GM12878 (cell line): Measurements from ENCODE around the gene TCF12. TPM values are rescaled to one million over a fixed set of nuclear protein-coding genes. Genes with fewer than 3 reads are reported as not detected.
"Not testable (repeated sequence)": the region's sequence is repeated elsewhere in the genome, so short reads cannot be mapped to it uniquely, and the experiment has no call there.

ENCODE experiments used
- ATAC-seq: fragments of 200-7000 bp; cut with Tn5 transposase; 3 replicates; pipeline ENCODE4 v1.9.1; 2020; ENCODE audit warnings: mild to moderate bottlenecking, moderate library complexity
- BruUV-seq: library from RNA; stranded (reverse); fragments of 400-500 nt; replicated peaks from 2 replicates; lab custom pipeline; 2021; lab: Mats Ljungman, UMichigan
- CTCF ChIA-PET: fragments of 300-600 bp; sonication (Branson Sonifier 250); formaldehyde crosslinking; extraction: SDS; loops from one replicate; lab custom pipeline; 2021; ENCODE audit warnings: inconsistent platforms; lab: Yijun Ruan, JAX
- POLR2A ChIA-PET: fragments of 350-600 bp; formaldehyde crosslinking; extraction: SDS; loops from one replicate; lab custom pipeline; 2021; ENCODE audit warnings: inconsistent platforms; lab: Charles Lee
- RAD21 ChIA-PET: fragments of 300-600 bp; sonication (Branson Sonifier 250); formaldehyde crosslinking; loops from one replicate; lab custom pipeline; 2023; ENCODE audit warnings: antibody characterized with exemption; ENCODE audit not compliant: unreplicated experiment; lab: Charles Lee
- SMC1A ChIA-PET: fragments of 300-600 bp; sonication (Branson Sonifier 250); formaldehyde crosslinking; loops from one replicate; lab custom pipeline; 2023; ENCODE audit not compliant: unreplicated experiment, uncharacterized antibody; lab: Charles Lee
- DNase-seq: peaks from one replicate; pipeline ENCODE4 v3.0.0-alpha.2; 2011; ENCODE audit warnings: low read depth, low spot score
- FAIRE-seq: peaks from 3 replicates; lab custom pipeline; 2011; peaks lifted over from hg19 to GRCh38; lab: Jason Lieb, UNC
- H2AFZ ChIP-seq: 2 replicates; pipeline ENCODE4 v1.6.0; 2011; ENCODE audit warnings: low read depth, low read length, control low read depth; ENCODE audit not compliant: control insufficient read depth
- H3K27ac ChIP-seq: 2 replicates; pipeline ENCODE4 v1.5.1; 2011; ENCODE audit warnings: control low read depth; ENCODE audit not compliant: control insufficient read depth, insufficient read depth
- H3K27me3 ChIP-seq, 2 experiments: replicated peaks in 1 of 2; 2 replicates each; pipeline versions ENCODE4 v1.6.0 to v1.6.1; 2011; ENCODE audit warnings: low read length in 1 of 2; ENCODE audit not compliant: control insufficient read depth in 2 of 2, insufficient read depth in 2 of 2
- H3K36me3 ChIP-seq, 2 experiments: 2 replicates each; pipeline ENCODE4 v1.5.1; 2011; ENCODE audit warnings: low read length in 1 of 2; ENCODE audit not compliant: control insufficient read depth in 2 of 2, insufficient read depth in 2 of 2
- H3K4me1 ChIP-seq: 2 replicates; pipeline ENCODE4 v1.6.1; 2011; ENCODE audit warnings: mild to moderate bottlenecking, low read length, moderate library complexity, mixed read lengths; ENCODE audit not compliant: control insufficient read depth, insufficient read depth
- H3K4me2 ChIP-seq: 2 replicates; pipeline ENCODE4 v1.6.0; 2011; ENCODE audit warnings: control low read depth; ENCODE audit not compliant: control insufficient read depth, insufficient read depth
- H3K4me3 ChIP-seq: fragments of 200-600 bp; sonication (generic); 2 replicates; pipeline ENCODE4 v1.5.1; 2016
- H3K79me2 ChIP-seq: 2 replicates; pipeline ENCODE4 v1.6.0; 2011; ENCODE audit warnings: low read length; ENCODE audit not compliant: control insufficient read depth, insufficient read depth
- H3K9ac ChIP-seq: 2 replicates; pipeline ENCODE4 v1.8.0; 2011; ENCODE audit warnings: low read length, control low read depth, mixed read lengths; ENCODE audit not compliant: control insufficient read depth, insufficient read depth
- H3K9me3 ChIP-seq: replicated peaks from 3 replicates; pipeline ENCODE4 v1.5.1; 2011; ENCODE audit warnings: mild to moderate bottlenecking, low read length; ENCODE audit not compliant: control insufficient read depth, insufficient read depth
- H4K20me1 ChIP-seq: 2 replicates; pipeline ENCODE4 v1.6.0; 2011; ENCODE audit not compliant: control insufficient read depth, insufficient read depth
- BHLHE40 ChIP-seq, 2 experiments: fragments of 450-650 bp in 1 of 2; IDR thresholded peaks; 2 replicates each; pipeline ENCODE4 v1.6.1; 2011 to 2017; ENCODE audit warnings: low read depth in 2 of 2, borderline replicate concordance in 1 of 2, improper control_type of control experiment in 1 of 2, low read length in 1 of 2, mild to moderate bottlenecking in 1 of 2
- BRCA1 ChIP-seq: IDR thresholded peaks from 2 replicates; pipeline ENCODE4 v1.6.1; 2011; ENCODE audit warnings: low read depth, low read length, improper control_type of control experiment
- E4F1 ChIP-seq: fragments of 450-650 bp; IDR thresholded peaks from 2 replicates; pipeline ENCODE4 v1.6.1; 2018; ENCODE audit warnings: borderline replicate concordance, mild to moderate bottlenecking; ENCODE audit not compliant: partially characterized antibody
- ESRRA ChIP-seq: IDR thresholded peaks from 2 replicates; pipeline ENCODE4 v1.6.1; 2012; ENCODE audit warnings: mild to moderate bottlenecking, low read length, improper control_type of control experiment
- ETV6 ChIP-seq, 2 experiments: fragments of 450-650 bp in 1 of 2; IDR thresholded peaks in 1 of 2; conservative IDR thresholded peaks in 1 of 2; 2 replicates each; pipeline ENCODE4 v1.6.1; 2014; ENCODE audit warnings: antibody characterized with exemption in 1 of 2, borderline replicate concordance in 1 of 2, low read depth in 1 of 2, mild to moderate bottlenecking in 1 of 2, moderate library complexity in 1 of 2
- HCFC1 ChIP-seq: fragments of 150-350 bp; IDR thresholded peaks from 2 replicates; pipeline ENCODE4 v1.6.1; 2014; ENCODE audit warnings: low read length
- KAT2A ChIP-seq: conservative IDR thresholded peaks from 2 replicates; pipeline ENCODE4 v1.6.1; 2011; ENCODE audit warnings: low read depth, low read length; ENCODE audit not compliant: control insufficient read depth
- MTA3 ChIP-seq: IDR thresholded peaks from 2 replicates; pipeline ENCODE4 v1.6.1; 2012; ENCODE audit warnings: low read length, inconsistent platforms, borderline replicate concordance
- PAX5 ChIP-seq: IDR thresholded peaks from 2 replicates; pipeline ENCODE4 v1.6.1; 2011; ENCODE audit warnings: low read depth, low read length, borderline replicate concordance
- RELA ChIP-seq: fragments of 450-650 bp; IDR thresholded peaks from 2 replicates; pipeline ENCODE4 v1.8.0; 2014; ENCODE audit warnings: borderline replicate concordance; ENCODE audit not compliant: partially characterized antibody
- SMARCA5 ChIP-seq: fragments of 450-650 bp; IDR thresholded peaks from 2 replicates; pipeline ENCODE4 v1.6.1; 2017; ENCODE audit warnings: mild to moderate bottlenecking
- WGBS: methylation state at CpG from one replicate; pipeline ENCODE4 v1.1.6; 2016; ENCODE audit warnings: low lambda C conversion rate; ENCODE audit not compliant: insufficient replicate concordance, insufficient coverage; ENCODE audit errors: missing lambda C conversion rate; 5-methylcytosine and 5-hydroxymethylcytosine counted together
- in situ Hi-C: fragments of 300-500 bp; cut with MboI; formaldehyde crosslinking; loops from 9 replicates; pipeline ENCODE4 v1.14.3; 2018; ENCODE audit warnings: mixed read lengths
- intact Hi-C: fragments of 100-400 bp; cut with micrococcal nuclease; formaldehyde crosslinking; loops from one replicate; pipeline ENCODE4 v1.14.2; 2022; ENCODE audit not compliant: unreplicated experiment
- polyA plus RNA-seq, 11 experiments: library from polyadenylated mRNA; depleted of rRNA in 4 of 11; unstranded in 6 of 11; stranded (reverse) in 5 of 11; fragments of >200 nt; fragmentation: Nextera tagmentation in 4 of 11; fragmentation: Illumina TruSeq in 1 of 11; extraction: Ambion mirVana in 4 of 11; extraction: Trizol in 1 of 11; gene quantifications; 1 replicate in 1 of 11; 2 replicates in 10 of 11; pipeline versions ENCODE4 v1.2.1 to v1.2.3, GENCODE V29; 2011 to 2016; ENCODE audit warnings: inconsistent platforms in 2 of 11, missing spikeins in 2 of 11, low read depth in 1 of 11
- total RNA-seq, 4 experiments: library from RNA; depleted of rRNA in 3 of 4; stranded (reverse); fragments of >200 nt in 3 of 4; fragmentation: Illumina TruSeq in 1 of 4; extraction: Trizol in 1 of 4; gene quantifications; 2 replicates each; pipeline versions ENCODE4 v1.2.1 to v1.2.3, GENCODE V29; 2013 to 2021

Gene TCF12
- total and polyA plus RNA-seq, 10 of the 15 experiments (the other 5 are each of a cell fraction or from before 2014, with no cell fraction given) = 8.2 to 70.9 (median 49.5) TPM

GRCh38 chr15:57160823-57161560 lies 242.5 kb downstream of the TCF12 start:
- intact Hi-C loops (no loop called here), in situ Hi-C loops (no loop called here)
- BruUV-seq = no TSS peak
- ChIA-PET RAD21 (interaction anchor here (1.1 to 2.3 kb wide), 2 partner anchors 14 to 145 kb away, joined by 4 to 7 read pairs; no protein-coding TSS in a partner anchor), POLR2A (interaction anchor here (0.9 kb wide), 1 partner anchor 10 kb away, joined by 3 read pairs; no protein-coding TSS in a partner anchor), CTCF (interaction anchor here (0.7 to 3.7 kb wide), 6 partner anchors 14 to 511 kb away, joined by 3 to 12 read pairs (median 5); no protein-coding TSS in a partner anchor), SMC1A (interaction anchor here (0.7 to 5.1 kb wide), 5 partner anchors 12 to 102 kb away, joined by 3 to 46 read pairs (median 3); no protein-coding TSS in a partner anchor)
- no peaks in the 10 kb centered on the region; the same call in 2 of the 3 replicates for H3K9me3 ChIP-seq
- no peak for FAIRE-seq
- no peaks in the 10 kb centered on the region; a peak in 1 of 4 replicates for H3K36me3 ChIP-seq
- TF ChIP-seq PAX5 = no peak
- TF ChIP-seq ESRRA = no peak
- no peak for TF ChIP-seq ETV6 (conservative IDR thresholded peaks at IDR 0.05 in 1 of 2, IDR thresholded peaks at IDR 0.05 in 1 of 2; ENCODE audit: borderline replicate concordance in 1 of 2, low read depth in 1 of 2)
- TF ChIP-seq E4F1 = no peak
- no peak for TF ChIP-seq MTA3
- no peak for TF ChIP-seq RELA
- TF ChIP-seq BHLHE40 (IDR thresholded peaks at IDR 0.05; ENCODE audit: borderline replicate concordance in 1 of 2, low read depth in 2 of 2, low read length in 1 of 2) = no peak
- TF ChIP-seq SMARCA5 = no peak
- no peak for TF ChIP-seq KAT2A
- TF ChIP-seq BRCA1 = no peak
- no peak for TF ChIP-seq HCFC1
- ATAC-seq = no peak
- DNase-seq = no peak
- no peak overlapping the region for H3K4me3 ChIP-seq
- no peak overlapping the region for H2AFZ ChIP-seq
- H3K4me2 ChIP-seq = no peak overlapping the region
- no peaks in the 10 kb centered on the region for H4K20me1 ChIP-seq
- H3K4me1 ChIP-seq = no peaks in the 10 kb centered on the region
- WGBS = 80% methylated on average over 2 of the region's 2 CpGs
- no peaks in the 10 kb centered on the region for H3K79me2 ChIP-seq
- no peaks in the 10 kb centered on the region for H3K27me3 ChIP-seq
- no peak overlapping the region for H3K27ac ChIP-seq
- H3K9ac ChIP-seq = no peak overlapping the region

- H3K79me2 ChIP-seq, H3K27ac ChIP-seq, SMC1A ChIA-PET, H3K9ac ChIP-seq, H3K27me3 ChIP-seq, H3K9me3 ChIP-seq, H3K36me3 ChIP-seq, DNase-seq, ATAC-seq, FAIRE-seq, in situ Hi-C loops, CTCF ChIA-PET, POLR2A ChIA-PET, BruUV-seq, H3K4me1 ChIP-seq, H2AFZ ChIP-seq, H3K4me2 ChIP-seq, H4K20me1 ChIP-seq, H3K4me3 ChIP-seq, intact Hi-C loops, RAD21 ChIA-PET: not testable (repeated sequence)
- WGBS = 55% methylated on average over 7 of the region's 7 CpGs
Observed at GRCh38 chr15:57164251-57164650, 245.8 kb downstream of the TCF12 start.
